ENCODE data around the gene DMAC2L.

Gene DMAC2L

DNA sequence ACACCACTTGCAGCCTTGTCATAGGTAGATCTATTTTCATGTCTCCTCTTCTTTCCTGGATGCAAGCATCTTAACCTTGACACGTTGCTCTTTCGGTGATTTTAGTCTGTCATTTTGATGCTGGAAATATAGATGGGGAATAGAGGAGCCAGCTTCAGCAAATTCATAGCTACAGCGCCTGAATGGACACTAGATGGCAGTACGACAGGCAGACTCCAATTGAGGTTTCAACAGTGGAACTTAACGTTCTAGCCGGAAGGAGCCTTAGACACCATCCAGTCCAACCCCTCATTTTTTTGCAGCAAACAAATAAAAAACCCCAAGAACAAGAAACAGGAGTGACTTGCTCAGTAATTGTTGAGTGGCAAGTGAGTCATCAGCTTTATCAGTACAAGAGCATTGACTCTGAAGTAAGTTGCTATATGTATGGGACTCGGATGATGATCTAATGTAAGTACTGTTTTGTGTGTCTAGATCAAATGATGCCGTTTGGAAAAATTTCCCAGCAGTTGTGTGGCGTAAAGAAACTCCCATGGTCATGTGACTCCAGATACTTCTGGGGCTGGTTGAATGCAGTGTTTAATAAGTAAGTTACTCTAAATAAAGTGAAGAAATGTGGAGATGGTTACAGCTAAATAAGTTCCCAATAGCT, 9.0 kb downstream of the DMAC2L start:
- DNase-seq (ENCODE audit: low read depth): no peak

DNA sequence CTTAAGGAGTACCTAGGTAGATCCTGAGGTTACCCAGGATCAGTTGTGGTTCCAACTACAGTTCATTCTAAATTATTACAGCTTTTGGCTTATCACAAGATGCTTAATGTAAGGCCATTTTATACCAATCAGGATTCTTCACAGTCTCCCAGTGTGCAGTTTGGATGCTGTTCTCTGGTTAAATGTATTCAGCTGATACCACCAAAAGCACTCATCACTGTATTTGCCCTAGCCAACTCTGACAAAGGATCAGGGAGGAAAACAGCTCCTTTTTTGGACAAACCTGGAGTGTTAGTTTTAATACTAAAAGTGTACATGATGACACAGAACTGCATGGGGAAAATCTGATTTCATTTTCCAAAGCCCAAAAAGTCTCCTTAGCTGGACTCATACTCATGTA, 19.5 kb downstream of the DMAC2L start:
- no peak for DNase-seq (ENCODE audit: low read depth)

DNA sequence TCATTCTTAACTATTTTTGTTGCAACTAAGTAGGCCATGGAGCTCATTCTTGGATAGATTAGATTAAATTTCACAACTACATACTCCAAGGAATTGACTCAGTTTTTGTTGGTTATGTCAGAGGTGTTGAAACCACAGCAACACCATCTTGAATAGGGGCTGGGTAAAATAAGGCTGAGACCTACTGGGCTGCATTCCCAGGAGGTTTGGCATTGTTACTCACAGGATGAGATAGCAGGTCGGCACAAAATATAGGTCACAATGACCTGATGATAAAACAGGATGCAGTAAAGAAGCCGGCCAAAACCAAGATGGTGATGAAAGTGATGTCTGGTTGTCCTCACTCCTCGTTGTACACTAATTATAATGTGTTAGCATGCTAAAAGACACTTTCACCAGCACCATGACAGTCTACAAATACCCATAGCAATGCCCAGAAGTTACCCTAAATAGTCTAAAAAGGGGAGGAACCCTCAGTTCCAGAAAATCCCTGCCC, 20.9 kb downstream of the DMAC2L start:
- DNase-seq (ENCODE audit: low read depth): no peak

DNA sequence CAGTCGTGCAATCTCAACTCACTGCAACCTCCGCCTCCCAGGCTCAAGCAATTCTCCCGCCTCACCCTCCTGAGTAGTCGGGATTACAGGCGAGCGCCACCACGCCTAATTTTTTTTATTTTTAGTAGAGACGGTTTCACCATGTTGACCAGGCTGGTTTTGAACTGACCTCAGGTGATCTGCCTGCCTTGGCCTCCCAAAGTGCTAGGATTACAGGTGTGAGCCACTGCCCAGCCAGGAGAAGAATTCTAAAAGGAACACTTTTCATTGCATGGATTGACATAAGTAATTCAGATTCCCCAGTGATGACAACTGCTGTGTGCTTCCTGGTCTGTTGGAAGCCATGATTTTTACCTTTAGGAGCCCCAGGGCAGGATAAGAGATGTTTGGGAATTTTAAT, 22.1 kb downstream of the DMAC2L start:
- DNase-seq (ENCODE audit: low read depth): no peak

DNA sequence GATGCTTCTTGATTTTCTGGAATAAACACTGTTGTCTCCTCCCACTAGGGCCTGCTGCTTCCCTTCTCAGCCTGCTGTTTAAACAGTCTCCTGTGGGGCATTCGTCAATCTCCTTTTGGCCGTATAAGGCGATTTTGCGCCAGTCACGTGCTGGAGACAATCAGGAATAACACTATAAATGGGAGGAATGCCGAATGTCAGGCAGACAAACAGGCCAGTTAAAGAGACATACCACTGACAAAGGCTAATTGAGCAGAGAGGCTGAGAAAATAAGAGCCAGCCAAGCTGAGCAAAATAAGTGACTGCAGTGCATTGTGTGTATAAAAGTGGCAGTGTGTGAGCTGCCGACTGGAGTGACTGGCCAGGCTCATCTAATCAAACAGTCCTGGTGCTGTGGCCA, 23.3 kb downstream of the DMAC2L start:
- no peak for DNase-seq (ENCODE audit: low read depth)

DNA sequence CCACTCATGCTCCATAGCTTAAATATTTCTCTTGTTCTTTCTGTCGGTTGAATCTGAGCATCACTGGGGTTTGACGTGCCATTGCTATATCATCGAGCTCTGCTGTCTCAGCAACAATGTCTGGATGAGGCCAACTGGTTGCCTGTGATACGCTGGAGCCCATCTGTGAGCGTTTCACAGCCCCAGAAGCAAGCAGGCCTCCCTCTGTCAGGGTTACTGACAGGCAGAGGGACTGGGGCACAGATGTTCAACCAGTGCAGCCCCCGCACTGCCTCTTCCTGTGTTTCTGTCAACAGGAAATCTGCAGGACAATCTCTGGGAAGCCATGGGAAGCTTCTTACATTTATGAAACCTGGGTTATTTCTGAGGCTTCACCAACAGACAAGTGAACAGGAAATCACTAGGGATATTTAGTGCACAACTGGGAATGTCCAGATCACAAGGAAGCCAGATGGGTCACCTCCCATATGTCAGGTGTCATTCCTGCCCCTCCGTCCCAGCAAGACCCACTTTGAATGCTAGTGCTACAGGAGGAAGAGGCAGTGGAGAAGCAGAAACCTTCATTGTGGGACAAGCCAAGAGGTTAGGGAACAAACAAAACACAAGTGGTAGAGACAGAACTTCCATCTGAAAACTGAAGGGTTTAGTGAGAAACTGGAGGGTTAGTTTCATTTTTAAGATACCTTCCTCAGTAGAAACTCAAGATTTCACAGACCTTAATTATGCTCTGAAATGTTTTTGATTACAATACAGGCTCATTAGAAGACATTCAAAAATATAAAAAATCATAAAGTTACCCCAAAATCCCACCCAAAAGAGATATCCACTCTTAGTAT, 24.1 kb downstream of the DMAC2L start:
- DNase-seq (ENCODE audit: low read depth): no peak

DNA sequence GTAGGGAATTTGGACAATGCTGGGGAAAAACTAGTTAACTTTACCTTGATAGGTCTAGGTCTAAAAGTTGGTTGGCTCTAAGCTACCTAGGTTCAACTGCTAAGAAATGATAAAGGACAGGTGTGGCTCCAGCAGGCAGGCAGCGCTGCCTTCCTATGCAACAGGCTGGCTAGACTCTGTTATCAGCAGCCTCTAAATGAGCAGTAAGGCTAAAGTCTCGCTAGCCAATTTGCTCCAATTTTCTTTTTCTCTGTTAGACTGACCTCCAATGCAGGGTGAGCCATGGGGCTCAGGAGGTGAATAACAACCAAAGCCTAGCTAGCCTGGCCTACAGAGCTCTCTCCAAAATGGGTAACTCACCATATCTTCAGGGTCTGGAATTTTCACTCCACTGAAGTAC, 26.5 kb downstream of the DMAC2L start:
- no peak for DNase-seq (ENCODE audit: low read depth)

DNA sequence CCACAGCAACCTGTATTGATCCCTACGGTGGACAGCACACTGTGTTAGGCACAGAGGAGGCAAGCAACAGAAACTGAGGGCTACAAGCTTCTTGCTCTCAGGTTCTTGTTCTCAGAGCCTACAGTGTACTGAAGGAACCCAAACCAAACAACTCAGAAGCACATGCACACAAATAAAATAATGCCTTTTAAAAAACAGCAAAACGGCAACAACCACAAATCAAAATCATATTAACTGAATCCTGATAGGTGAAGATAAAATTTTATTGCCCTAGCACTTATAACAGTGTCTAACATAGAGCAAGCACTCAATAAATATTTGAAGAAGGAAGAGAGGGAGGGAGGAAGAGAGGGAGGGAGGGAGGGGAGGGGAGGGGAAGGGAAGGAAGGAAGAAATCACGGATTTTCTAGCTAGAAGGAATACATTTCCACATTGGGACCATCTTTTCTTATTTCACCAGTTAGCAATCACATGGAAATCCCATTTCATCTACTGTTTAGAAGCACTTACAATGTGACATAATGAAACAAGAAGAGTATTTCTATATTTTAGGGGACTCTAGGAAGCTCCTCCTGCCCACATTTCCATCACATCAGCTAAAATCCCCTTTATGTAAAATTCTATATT, 27.2 kb downstream of the DMAC2L start:
- DNase-seq (ENCODE audit: low read depth): no peak

DNA sequence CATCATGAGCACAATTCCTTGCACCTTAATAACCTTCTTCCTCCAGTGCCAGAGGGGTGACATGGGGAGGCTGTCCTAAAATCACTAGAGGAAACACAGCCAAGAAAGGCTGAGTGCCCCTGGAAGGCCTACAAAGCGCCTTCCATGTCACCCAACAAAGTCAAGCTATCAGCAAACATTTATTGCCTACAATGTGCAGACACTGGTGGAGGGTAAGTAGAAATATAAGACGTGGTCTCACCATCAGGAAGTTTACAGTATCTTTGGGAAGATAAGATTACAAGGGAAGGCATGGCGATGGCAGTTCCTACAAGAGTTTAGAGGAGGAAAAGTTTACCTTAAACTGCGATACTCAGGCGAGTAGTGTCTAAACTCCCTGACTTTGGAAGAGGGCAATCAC, 27.9 kb downstream of the DMAC2L start:
- DNase-seq (ENCODE audit: low read depth): no peak

DNA sequence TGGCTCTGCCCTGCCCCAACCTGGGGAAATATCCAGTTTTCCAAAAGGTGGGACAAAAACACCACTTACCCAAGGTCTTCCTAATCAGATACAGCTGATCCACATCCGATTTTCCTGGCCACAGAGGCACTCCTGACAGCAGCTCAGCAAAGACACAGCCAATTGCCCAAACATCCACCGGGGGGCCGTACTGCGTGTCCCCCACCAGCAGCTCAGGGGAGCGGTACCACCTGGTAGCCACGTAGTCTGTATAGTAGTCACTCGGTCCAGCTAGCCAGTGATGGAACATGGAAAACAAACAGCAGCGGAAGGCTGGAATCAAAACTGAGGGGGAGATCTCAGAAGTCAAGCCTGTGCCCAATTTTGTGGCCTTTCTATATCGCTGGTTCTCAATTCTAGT, 28.8 kb downstream of the DMAC2L start:
- DNase-seq (ENCODE audit: low read depth): no peak

DNA sequence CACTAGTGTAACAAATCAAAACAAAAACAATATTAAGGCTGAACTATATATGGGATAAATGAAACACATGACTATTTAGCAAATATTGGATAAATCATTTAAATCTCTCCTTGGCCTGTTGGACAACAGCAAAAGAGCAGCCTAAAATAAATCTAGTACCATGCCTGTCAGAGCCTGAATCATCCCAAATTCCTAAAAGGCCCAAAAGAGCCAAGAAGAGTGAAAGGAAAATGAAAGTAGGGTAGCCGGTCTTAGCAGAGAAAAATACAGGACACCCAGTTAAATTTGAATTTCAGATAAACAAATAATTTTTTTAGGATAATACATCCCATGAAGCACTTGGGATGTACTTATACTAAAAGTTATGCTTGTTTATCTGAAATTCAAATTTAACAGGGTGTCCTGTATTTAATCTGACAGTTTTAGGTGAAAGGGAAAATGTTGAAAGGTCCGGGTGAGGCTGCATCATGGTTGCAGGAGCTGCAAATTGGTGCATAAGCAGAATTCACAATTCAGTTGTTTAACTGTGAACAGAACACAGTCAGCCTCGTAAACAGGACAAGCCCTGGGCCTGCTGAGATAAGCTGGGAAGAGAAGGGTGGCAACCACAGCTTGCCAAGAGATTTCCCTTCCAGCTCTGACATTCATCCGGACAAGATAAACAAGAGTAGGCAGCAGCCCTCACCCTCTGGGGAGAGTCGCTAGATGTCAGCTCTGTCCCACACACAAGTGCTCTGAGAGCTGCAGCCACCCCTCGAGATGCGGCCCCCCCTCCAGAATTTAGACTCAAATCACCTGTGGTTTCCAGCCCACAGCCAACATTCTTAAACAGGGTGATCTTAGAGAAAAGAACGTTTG, 30.3 kb downstream of the DMAC2L start:
- no peak for DNase-seq (ENCODE audit: low read depth)

DNA sequence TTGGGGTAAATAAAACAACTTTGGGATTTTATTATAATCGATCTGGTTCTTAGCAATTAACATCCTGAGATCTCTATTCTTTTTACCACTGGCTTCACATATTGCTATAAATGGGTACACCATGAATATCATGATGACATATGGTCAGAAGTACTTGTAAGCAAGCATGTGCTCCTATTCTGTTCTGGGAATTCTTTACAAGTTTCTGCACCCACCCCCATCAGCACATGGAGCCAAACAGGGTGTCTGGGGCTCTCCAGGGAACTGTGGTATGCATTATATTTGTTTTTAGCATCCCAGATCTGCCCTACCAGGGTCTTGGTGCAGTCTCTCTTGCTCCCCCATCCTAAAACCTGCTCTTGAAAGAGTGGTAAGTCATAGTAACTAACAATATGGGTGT, 31.3 kb downstream of the DMAC2L start:
- no peak for DNase-seq (ENCODE audit: low read depth)

DNA sequence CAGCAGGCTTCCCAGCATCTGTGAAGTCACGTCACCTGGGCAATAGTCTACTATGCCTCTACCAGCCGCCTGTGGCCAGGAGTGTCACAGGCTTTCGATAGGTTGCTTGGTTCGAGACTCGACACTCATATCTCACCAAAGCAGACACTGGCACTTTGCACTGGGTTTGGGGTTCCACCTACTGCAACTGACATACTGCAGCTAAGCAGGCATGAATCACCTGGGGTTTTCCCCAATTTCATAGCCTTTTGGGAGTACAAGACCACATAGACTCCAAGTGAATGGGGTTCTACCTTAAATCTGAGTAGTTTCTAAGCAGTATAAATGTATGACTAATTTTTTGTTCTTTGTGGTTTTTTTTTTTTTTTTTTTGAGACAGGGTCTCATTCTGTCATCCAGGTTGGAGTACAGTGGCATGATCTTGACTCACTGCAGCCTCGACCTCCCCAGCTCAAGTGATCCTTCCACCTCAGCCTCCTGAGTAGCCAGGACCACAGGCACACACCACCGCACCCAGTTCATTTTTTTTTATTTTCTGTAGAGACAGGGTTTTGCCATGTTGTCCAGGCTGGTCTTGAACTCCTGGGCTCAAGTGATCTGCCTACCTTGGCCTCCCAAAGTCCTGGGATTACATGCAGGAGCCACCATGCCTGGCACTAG, 32.1 kb downstream of the DMAC2L start:
- no peak for DNase-seq (ENCODE audit: low read depth)

DNA sequence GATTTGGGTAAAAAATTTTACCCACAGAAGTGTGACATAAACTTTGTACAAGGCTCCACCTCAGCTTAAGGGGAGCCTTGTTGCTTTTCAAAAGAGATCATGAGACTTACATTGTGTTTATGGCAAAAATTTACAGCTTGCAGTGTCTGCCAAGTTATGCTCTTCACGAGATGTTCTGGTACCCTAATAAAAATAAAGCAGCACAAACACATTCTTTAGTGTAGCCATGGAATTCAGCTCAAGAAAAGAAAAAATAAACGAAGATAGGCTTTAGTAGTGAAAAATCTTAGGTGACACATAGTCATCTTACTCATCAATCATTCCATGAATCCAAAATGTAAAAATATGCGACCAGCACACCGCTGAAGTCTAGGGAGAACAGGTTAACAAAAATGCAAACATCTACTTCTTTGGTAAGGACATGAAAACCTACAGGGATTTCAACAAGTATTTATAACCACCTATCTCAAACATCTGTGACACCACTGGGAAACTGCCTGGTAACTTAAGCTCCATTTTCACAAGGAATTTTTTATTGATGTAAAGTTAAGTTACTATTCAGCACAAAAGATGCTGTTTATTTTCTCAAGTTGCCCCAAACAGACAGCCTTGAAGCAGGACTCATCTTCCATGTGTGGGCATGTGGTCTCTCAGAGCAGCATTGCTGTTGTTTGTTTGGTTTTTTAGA, 32.9 kb downstream of the DMAC2L start:
- DNase-seq (ENCODE audit: low read depth): no peak

DNA sequence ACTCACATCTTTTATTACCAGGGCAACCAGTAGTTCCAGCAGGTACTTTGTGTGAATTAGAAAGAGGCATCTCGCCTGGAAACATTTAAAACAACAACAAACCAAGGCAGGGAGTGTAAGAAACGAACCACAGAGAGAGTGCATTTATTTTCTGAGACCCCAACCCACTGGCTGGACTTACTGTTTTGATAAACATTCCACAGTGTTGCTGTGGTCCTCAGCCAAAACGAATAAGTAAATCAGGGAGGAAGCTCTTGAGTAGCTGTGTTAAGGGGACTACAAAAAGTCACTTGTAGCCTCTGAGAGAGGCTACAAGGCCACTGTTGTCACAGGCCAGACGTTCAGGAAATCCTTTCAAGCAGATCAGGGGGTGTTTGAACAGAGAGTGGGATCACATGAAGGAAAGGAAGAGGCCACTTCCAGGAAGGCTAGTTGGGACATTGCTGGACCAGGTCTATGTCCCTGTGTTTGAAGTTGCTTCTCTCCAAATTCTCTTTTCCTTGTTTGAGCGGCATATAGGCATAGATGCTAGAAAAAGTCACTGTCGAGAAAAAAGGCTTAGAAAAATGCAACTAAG, 33.8 kb downstream of the DMAC2L start:
- DNase-seq (ENCODE audit: low read depth): no peak

DNA sequence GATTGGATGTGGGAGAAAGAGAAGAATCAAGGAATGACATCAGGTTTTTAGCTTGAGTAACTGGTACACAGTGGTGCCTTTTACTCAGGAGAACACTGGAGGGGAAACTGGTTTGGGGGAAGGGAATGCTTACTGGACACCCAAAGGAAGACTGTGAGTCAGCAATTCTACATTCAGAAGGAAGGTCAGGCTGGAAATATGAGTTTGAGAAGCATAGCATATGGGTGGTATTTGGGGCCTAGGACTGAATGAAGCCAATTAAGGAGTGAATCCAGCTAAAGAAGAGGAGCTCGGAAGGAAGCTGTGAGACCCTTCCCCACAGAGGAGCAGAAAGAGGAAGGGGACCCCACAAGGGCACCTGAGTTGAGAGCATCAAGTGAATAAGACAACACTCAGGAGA, 35.4 kb downstream of the DMAC2L start:
- no peak for DNase-seq (ENCODE audit: low read depth)

DNA sequence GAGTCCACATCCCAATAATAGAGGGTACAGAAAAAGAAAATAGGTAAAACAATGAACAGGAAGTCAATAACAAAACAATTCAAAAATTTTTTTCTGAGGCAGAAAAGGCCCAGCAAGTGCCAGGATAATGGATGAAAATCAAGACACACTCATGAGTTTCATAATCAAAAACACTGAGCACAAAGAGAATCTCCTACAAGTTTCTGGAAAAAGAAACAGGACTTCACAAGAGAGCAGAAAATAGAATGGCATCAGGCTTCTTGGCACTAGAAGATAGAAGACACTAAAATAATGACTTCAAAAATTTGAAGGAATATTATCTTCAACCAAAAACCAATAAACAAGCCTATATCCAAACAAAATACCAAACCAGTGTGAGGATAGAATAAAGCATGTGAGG, 36.8 kb downstream of the DMAC2L start:
- no peak for DNase-seq (ENCODE audit: low read depth)

DNA sequence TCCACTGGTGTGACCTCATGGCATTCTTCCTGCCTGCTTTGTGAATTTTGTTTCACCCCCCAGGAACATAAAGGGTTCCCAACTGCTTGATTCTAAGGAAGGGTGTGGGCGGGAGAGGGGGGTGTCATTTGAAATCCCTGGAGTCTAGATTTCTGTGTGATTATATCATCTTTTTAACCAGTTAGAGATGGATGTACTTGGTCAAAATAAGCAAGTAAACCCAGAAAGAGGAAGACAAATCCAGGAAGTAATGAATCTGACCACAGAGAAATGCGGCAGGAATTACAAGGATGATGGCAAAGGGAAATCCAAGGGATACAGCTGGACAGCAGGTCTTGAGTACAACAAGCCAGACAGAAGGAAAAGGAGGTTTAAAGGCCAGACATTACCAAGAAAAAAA, 38.9 kb downstream of the DMAC2L start:
- no peak for DNase-seq (ENCODE audit: low read depth)

DNA sequence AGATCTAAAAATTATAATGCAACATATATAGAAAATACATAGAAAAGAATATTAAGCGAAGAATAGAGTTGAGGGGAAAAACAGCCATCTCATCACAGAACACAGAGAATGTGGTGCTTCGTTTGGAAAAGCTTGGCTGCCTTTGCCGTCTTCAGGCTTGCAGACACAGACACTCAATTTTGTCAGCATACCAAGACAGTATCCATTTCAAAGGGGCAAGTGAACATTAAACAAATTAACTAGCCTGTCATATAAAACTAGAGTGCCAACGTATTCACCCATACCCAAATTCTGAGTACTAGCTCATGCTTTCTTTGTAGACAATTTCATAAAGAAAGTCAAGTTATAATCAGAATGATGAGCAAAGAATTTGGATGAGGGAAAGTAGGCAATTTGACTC, 40.5 kb downstream of the DMAC2L start:
- no peak for DNase-seq (ENCODE audit: low read depth)

DNA sequence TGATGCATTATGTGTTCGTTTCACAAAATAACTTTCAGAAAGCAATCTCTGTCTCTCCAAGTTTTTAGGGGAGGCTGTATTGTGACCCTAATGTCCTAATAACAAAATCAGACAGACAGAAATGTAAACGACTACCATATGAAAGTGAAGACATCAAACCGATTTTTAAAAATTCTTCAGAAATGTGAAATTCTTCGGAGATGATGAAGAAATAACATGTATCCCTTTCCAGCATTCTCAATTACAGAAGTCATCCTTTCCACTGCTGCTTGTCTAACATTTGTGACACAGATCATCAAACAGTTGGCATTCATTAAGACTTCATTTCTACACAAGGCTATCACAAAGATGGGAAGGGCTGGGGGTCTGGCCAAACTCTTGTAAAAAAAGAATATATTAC, 41.0 kb downstream of the DMAC2L start:
- no peak for DNase-seq (ENCODE audit: low read depth)

DNA sequence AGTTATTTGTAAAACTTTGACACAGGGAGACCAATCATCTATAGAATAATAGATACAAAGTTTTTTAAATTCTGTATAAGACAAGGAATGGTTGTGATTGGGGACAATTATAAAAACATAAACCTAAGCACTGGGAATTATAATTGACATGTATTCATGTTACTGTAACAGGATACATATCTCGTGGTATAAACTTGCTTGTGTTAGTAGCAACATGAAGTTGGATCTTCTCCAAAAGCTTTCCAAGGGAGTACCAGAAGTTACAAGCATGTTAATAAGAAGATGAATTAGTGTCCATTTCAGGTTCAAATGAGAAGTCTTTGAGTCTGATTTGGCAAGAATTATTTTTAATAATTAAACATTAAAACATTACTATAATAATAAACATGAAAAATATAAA, 42.4 kb downstream of the DMAC2L start:
- DNase-seq (ENCODE audit: low read depth): no peak

Measured in stimulated activated CD8-positive, alpha-beta memory T cell treated with anti-CD3 and anti-CD28 coated beads, Interleukin-7, amount 100 ng/mL, for 24 hours (primary cell).